Measurements from ENCODE around the gene LRRN3.

Gene LRRN3

GRCh38 chr7:111049971-111050680 lies 40.8 kb upstream of the LRRN3 start (continued):
- TF ChIP-seq ZNF449 (tag by site-specific recombination; IDR thresholded peaks at IDR 0.05): no peak
- TF ChIP-seq ZNF747 (tag by site-specific recombination; IDR thresholded peaks at IDR 0.05): no peak

GRCh38 chr7:111050875-111051416 lies 40.0 kb upstream of the LRRN3 start:
- POLR2A ChIA-PET: no interaction called here
- CTCF ChIA-PET: no interaction called here
- TF ChIP-seq ZEB2 (tag by site-specific recombination; IDR thresholded peaks at IDR 0.05) (no peak), OVOL3 (tag by site-specific recombination; IDR thresholded peaks at IDR 0.05) (no peak), ZNF302 (tag by site-specific recombination; IDR thresholded peaks at IDR 0.05; ENCODE audit: low read depth) (no peak), GLI2 (tag by site-specific recombination; IDR thresholded peaks at IDR 0.05; ENCODE audit: borderline replicate concordance, low read depth) (no peak), ZNF792 (tag by site-specific recombination; IDR thresholded peaks at IDR 0.05) (no peak), ZNF26 (tag by site-specific recombination; IDR thresholded peaks at IDR 0.05) (no peak), ZBTB26 (tag by site-specific recombination; optimal IDR thresholded peaks at IDR 0.05) (no peak), ZBTB10 (tag by site-specific recombination; IDR thresholded peaks at IDR 0.05) (no peak), ZNF138 (tag by site-specific recombination; IDR thresholded peaks at IDR 0.05; ENCODE audit: borderline replicate concordance) (no peak), ZNF513 (tag by site-specific recombination; IDR thresholded peaks at IDR 0.05) (no peak), ZNF426 (tag by site-specific recombination; IDR thresholded peaks at IDR 0.05) (no peak), ZSCAN30 (tag by site-specific recombination; IDR thresholded peaks at IDR 0.05) (no peak), ZNF280C (tag by site-specific recombination; IDR thresholded peaks at IDR 0.05) (no peak)
- Histone ChIP-seq H3K4me1 (ENCODE audit: control insufficient read depth, insufficient read depth, low read length) (no peaks in the 10 kb centered on the region), H3K36me3 (ENCODE audit: control insufficient read depth in 2 of 2, insufficient read depth in 1 of 2, low read length in 2 of 2) (no peaks in the 10 kb centered on the region), H3K4me3 (ENCODE audit: low read depth, low read length) (no peak overlapping the region), H3K27ac (ENCODE audit: extremely low read depth, low read depth, low read length) (no peak overlapping the region), H3K9me3 (ENCODE audit: control insufficient read depth, insufficient read depth, low read depth, low read length) (no peaks in the 10 kb centered on the region)
